HAP-1 (cell line): ENCODE data around the gene SPATA31D3.
"Not testable (repeated sequence)": the region's sequence is repeated elsewhere in the genome, so short reads cannot be mapped to it uniquely, and the experiment has no call there.

Source experiments
- DNase-seq, 2 experiments: peaks; one replicate each; pipeline ENCODE4 v3.0.0-alpha.2; 2016 to 2020; ENCODE audit warnings: low spot score in 2 of 2
- H3K27me3 ChIP-seq: fragments of 250-450 bp; sonication (Bioruptor Pico); 2 replicates; pipeline ENCODE4 v1.5.1; 2020; ENCODE audit warnings: low read depth, mild to moderate bottlenecking, moderate library complexity
- H3K36me3 ChIP-seq: fragments of 250-450 bp; sonication (Bioruptor Pico); replicated peaks from 2 replicates; pipeline ENCODE4 v1.5.1; 2020; ENCODE audit warnings: mild to moderate bottlenecking
- H3K4me1 ChIP-seq: fragments of 250-450 bp; sonication (Bioruptor Pico); 2 replicates; pipeline ENCODE4 v1.5.1; 2020; ENCODE audit warnings: mild to moderate bottlenecking
- H3K4me3 ChIP-seq: fragments of 250-450 bp; sonication (Bioruptor Pico); 2 replicates; pipeline ENCODE4 v1.5.1; 2020; ENCODE audit warnings: mild to moderate bottlenecking, moderate library complexity
- H3K9me3 ChIP-seq: fragments of 250-450 bp; sonication (Bioruptor Pico); 2 replicates; pipeline ENCODE4 v1.5.1; 2020; ENCODE audit warnings: mild to moderate bottlenecking, moderate library complexity
- in situ Hi-C: fragments of 300-500 bp; cut with MboI; formaldehyde crosslinking; loops from 3 replicates; pipeline ENCODE4 v1.14.3; 2020; ENCODE audit warnings: low sequenced_read_pairs, inconsistent platforms, mixed read lengths

The SPATA31D3 gene

DNA sequence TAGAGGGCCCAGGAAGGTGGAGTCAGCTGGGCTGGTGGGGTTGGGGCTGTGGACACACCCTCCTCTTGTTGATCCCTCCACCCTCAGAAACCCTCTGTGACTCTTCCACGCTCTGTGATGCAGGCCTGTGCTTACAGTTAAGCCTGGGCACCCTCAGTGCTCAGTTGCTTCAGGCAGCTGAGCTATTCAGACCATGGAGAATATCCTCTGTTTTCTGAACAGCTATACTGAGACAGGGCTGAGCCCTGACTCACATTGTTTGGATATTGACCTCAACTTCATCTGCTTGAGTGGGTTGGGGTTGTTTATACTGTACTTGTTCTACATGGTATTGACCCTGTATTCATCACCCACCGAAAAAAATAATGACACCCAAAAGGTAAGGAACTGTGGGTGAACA is at the start of gene SPATA31D3:
Gene SPATA31D3, plus strand, starts transcription at position 108 of the 400 bp plus-strand sequence. Its CDS starts 86 bp downstream, at position 194.
- H3K27me3 ChIP-seq, H3K9me3 ChIP-seq, in situ Hi-C loops, H3K4me3 ChIP-seq, DNase-seq, H3K4me1 ChIP-seq, H3K36me3 ChIP-seq: not testable (repeated sequence)

DNA sequence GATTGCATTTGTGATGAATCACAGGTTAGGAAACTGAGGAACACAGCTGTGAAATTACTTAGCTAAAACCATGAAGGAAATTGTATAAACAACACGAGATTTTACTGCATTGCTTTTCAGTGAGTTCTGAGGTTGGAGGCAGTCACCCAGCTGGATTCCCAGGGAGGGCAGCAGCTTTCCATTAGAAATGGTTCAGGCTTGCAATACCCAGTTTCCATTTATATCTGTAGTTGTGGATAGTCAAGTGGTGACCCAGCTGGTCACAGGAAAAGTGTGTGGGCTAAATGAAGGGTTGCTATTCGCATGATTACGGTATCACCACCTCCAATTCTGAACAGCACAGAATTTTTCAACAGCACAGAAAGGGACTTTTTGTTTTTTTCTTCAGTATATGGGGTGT is 49.4 kb upstream of the SPATA31D3 start:
- in situ Hi-C loops, result no loop called here

DNA sequence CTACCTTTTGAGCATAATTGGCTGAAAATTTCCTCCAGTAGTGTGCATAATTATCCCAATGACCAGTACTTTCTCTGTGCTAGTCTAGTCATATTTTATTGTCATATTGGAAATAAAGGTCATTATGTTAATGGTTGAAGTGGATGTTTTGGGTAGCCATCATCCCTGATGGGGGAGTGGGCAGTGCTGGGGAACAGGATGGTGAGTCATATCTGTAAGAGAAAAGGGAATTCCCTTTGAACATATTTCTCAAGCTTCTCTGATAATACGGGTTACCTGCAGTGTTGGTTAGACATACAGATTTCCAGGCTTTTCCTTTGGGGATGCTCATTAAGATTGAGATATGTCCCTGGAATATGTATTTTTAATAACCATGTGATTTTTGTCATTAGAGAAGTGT is 48.4 kb upstream of the SPATA31D3 start:
- in situ Hi-C loops, result no loop called here

More for the DNA sequence above, 49.4 kb upstream of the SPATA31D3 start:
- Histone ChIP-seq H3K36me3 (no peaks in the 10 kb centered on the region), H3K9me3 (no peaks in the 10 kb centered on the region), H3K4me3 (no peak overlapping the region), H3K4me1 (no peaks in the 10 kb centered on the region), H3K27me3 (no peaks in the 10 kb centered on the region)
- DNase-seq, result no peak

DNA sequence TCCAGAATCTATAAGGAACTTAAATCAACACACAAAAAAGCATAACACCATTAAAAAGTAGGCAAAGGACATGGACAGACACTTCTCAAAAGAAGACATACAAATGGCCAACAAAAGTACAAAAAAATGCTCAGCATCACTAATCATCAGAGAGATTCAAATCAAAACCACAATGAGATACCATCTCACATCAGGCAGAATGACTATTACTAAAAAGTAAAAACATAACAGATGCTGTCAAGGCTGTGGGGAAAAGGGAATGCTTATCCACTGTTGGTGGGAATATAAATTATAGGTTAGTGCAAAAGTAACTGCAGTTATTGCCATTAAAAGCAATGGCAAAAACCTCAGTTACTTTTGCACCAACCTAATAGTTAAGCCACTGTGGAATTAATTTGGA is 47.2 kb upstream of the SPATA31D3 start:
- no peak overlapping the region for H3K4me3 ChIP-seq
- no peak for DNase-seq
- H3K4me1 ChIP-seq, result no peaks in the 10 kb centered on the region
- in situ Hi-C loops, result no loop called here
- H3K27me3 ChIP-seq, result no peaks in the 10 kb centered on the region
- no peaks in the 10 kb centered on the region for H3K36me3 ChIP-seq
- H3K9me3 ChIP-seq, result no peaks in the 10 kb centered on the region

More for the DNA sequence above, 48.4 kb upstream of the SPATA31D3 start:
- Histone ChIP-seq H3K4me1 (no peaks in the 10 kb centered on the region), H3K4me3 (no peak overlapping the region), H3K36me3 (no peaks in the 10 kb centered on the region), H3K27me3 (no peaks in the 10 kb centered on the region), H3K9me3 (no peaks in the 10 kb centered on the region)
- DNase-seq, result no peak

DNA sequence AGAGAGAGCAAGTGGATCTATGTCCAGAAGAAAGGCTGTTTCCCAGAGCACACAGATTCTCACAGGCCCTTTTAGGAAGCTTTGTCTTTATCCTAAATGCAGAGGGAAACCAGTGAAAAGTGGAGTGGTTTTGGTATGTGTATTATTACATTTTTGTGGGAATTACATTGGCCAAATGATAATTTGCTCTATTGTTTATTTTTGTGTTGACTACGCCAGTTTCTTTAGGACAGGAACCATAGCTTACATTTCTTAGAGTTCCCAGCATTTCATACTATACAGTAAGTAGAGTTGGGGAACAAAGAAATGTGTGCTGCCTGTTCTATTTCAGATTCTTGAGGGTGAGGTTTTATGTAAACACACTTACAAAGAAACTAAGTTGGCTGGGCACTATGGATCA is 44.4 kb upstream of the SPATA31D3 start:
- DNase-seq, result no peak
- Histone ChIP-seq H3K9me3 (no peaks in the 10 kb centered on the region), H3K36me3 (no peaks in the 10 kb centered on the region), H3K4me1 (no peaks in the 10 kb centered on the region), H3K27me3 (no peaks in the 10 kb centered on the region), H3K4me3 (no peak overlapping the region)
- in situ Hi-C loops, result no loop called here

DNA sequence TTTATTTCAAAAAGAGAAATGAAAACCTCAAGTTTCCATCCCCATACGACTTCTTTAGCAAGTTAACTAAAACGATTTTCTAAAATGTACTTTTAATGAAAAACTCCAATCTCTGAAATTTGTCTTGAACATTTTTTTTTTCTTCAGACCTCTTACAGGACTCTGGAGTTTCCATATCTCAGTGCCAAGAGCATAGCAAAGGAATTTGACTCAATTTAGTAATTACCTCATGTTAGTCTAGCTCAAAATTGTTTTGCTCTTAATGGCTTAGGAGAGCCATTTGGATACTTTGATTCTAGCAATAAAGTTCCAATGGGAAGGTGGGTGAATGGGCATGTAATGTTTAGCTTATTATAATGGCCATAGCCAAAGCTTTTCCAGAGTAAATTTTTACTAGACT is 41.1 kb upstream of the SPATA31D3 start:
- no peaks in the 10 kb centered on the region for H3K27me3 ChIP-seq
- no peak overlapping the region for H3K4me3 ChIP-seq
- in situ Hi-C loops, result no loop called here
- no peaks in the 10 kb centered on the region for H3K36me3 ChIP-seq
- no peak for DNase-seq
- no peaks in the 10 kb centered on the region for H3K4me1 ChIP-seq
- H3K9me3 ChIP-seq, result no peaks in the 10 kb centered on the region

DNA sequence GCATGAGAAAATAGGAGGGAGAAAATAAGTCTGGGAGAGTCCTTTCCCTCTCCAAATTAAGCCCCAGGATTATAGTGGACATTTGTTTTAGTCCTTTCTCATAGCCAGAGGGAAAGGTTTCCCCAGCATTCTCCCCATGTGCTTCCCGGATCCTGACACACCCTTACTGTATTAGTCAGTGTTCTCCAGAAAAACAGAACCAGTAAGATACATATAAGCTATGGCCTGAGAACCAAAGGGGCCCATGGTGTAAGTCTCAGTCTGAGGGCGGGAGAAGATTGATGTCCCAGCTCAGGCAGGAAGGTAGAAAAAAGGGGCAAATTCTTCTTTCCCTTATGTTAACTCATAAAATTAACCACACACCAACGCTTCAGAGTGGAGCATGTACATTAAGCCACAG is 40.7 kb upstream of the SPATA31D3 start:
- Histone ChIP-seq H3K36me3 (no peaks in the 10 kb centered on the region), H3K4me1 (no peaks in the 10 kb centered on the region), H3K9me3 (no peaks in the 10 kb centered on the region), H3K4me3 (no peak overlapping the region), H3K27me3 (no peaks in the 10 kb centered on the region)
- DNase-seq, result no peak
- in situ Hi-C loops, result no loop called here

DNA sequence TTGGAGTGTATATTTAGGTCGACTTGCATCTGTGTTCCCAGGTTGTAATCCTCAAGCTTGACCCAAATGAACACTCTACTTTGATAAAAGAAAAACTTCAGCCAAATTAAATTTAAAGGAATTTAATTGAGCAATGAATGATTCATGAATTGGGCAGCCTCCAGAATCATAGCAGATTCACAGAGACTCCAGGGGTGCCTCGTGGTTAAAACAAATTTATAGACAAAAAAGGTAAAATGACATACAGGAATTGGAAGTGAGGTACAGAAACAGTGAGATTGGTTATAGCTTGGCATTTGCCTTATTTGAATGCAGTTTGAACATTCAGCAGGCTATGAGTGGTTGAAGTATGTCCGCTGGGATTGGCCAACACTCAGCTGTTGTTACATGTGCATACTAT is 36.6 kb upstream of the SPATA31D3 start:
- H3K27me3 ChIP-seq, result no peaks in the 10 kb centered on the region
- no peaks in the 10 kb centered on the region for H3K9me3 ChIP-seq
- in situ Hi-C loops, result no loop called here
- H3K4me3 ChIP-seq, result no peak overlapping the region
- no peaks in the 10 kb centered on the region for H3K36me3 ChIP-seq
- no peak for DNase-seq
- no peaks in the 10 kb centered on the region for H3K4me1 ChIP-seq

DNA sequence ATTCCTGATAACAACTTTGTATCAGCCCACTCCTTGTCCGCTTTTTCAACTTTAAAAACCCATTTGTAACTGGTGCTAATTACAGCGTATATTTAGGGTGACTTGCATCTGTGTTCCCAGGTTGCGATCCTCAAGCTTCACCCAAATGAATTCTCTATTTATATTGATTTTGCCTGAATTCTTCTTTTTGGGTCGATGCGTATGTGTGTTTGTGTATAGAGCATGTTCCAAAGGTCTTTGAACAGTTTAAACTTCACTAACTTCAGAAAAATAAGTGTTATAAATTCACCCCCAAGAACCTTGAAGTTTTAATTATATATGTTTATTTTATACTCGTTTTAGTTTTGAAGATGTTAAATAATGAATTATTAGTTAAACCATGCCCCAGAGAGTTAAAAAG is 31.2 kb upstream of the SPATA31D3 start:
- no peaks in the 10 kb centered on the region for H3K27me3 ChIP-seq
- in situ Hi-C loops, result no loop called here
- H3K4me1 ChIP-seq, result no peaks in the 10 kb centered on the region
- no peak for DNase-seq
- no peaks in the 10 kb centered on the region for H3K9me3 ChIP-seq
- H3K36me3 ChIP-seq, result no peaks in the 10 kb centered on the region
- no peak overlapping the region for H3K4me3 ChIP-seq

DNA sequence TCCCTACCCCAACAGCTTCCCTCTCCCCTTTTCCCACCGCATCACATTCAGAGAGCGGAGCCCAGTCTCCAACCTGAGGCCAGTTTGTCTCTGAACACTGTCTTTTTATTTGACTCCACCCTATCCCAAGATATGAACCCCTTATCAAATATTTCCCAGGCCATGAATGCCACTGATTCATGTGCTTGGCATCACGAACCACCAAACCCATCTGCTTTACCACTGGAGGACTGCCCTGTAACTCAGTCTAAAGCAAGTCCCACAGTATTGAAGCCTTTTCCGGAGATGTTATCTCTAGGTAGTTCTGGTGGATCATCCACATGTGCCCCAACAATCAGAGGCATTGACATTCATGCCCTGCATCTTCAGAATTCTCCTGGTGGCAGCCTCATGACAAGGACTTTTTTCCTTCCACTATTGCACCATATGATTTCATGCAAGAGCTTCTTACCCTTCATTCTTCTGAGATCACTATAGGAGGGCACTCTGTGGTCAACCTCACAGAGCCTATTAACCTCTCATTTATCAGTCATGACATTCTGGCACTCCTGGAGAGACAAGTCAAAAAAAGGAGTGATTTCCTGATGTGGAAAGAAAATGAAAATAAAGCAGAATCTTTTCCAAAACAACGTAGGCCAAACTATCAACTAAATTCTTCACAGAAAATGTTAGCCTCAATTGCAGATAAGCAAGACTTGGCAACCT is 27.3 kb upstream of the SPATA31D3 start:
- H3K9me3 ChIP-seq, result no peaks in the 10 kb centered on the region
- DNase-seq, result no peak
- H3K27me3 ChIP-seq, result no peaks in the 10 kb centered on the region
- H3K4me3 ChIP-seq, result no peak overlapping the region
- H3K4me1 ChIP-seq, result no peaks in the 10 kb centered on the region
- H3K36me3 ChIP-seq, result no peaks in the 10 kb centered on the region
- in situ Hi-C loops, result no loop called here

DNA sequence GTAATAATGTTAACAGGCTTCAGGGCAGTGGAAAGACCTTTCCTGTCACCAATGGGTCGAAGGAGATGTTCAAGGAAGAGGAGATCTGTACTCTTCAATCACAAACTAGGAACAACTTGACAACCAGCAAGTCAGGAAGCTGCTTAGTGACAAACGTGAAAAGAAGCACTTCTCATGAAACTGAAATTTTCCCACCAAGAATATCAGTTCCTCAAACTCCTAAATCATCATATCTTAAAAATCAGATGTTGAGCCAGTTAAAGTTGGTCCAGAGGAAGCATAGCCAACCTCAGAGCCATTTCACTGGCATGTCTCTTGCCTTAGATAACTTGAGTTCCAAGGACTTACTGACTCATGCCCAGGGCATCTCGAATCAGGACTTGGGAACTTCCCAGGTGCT is 24.8 kb upstream of the SPATA31D3 start:
- H3K4me1 ChIP-seq, H3K9me3 ChIP-seq, H3K4me3 ChIP-seq, H3K27me3 ChIP-seq, DNase-seq, in situ Hi-C loops, H3K36me3 ChIP-seq: not testable (repeated sequence)

DNA sequence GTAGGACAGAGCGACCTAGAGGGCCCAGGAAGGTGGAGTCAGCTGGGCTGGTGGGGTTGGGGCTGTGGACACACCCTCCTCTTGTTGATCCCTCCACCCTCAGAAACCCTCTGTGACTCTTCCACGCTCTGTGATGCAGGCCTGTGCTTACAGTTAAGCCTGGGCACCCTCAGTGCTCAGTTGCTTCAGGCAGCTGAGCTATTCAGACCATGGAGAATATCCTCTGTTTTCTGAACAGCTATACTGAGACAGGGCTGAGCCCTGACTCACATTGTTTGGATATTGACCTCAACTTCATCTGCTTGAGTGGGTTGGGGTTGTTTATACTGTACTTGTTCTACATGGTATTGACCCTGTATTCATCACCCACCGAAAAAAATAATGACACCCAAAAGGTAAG is 15.0 kb upstream of the SPATA31D3 start, which contains the start of gene SPATA31D4:
Gene SPATA31D4, plus strand, starts transcription at position 124 of the 400 bp plus-strand sequence. Its CDS starts 86 bp downstream, at position 210.
- H3K9me3 ChIP-seq, in situ Hi-C loops, H3K27me3 ChIP-seq, DNase-seq, H3K36me3 ChIP-seq, H3K4me3 ChIP-seq, H3K4me1 ChIP-seq: not testable (repeated sequence)

DNA sequence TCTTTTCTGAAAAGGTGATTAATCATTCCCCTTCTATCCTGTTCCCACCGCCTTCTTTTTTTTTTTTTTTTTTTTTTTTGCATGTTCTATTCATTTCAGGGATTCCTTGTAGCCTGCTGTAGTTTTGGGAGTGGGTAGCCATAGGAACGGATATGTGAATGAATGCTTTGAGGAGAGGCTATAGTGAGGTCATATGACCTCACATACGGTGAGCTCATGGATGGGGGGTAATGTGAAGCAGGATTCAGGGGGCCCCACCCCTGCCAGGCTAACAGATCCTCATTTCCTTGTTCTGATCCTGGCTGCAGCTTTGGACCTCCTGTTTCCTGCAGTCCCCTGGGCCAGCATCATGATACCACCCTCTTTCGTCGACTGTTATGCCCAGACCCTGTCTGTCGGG is 13.2 kb upstream of the SPATA31D3 start:
- H3K4me3 ChIP-seq, H3K36me3 ChIP-seq, in situ Hi-C loops, H3K9me3 ChIP-seq, H3K4me1 ChIP-seq, H3K27me3 ChIP-seq, DNase-seq: not testable (repeated sequence)

DNA sequence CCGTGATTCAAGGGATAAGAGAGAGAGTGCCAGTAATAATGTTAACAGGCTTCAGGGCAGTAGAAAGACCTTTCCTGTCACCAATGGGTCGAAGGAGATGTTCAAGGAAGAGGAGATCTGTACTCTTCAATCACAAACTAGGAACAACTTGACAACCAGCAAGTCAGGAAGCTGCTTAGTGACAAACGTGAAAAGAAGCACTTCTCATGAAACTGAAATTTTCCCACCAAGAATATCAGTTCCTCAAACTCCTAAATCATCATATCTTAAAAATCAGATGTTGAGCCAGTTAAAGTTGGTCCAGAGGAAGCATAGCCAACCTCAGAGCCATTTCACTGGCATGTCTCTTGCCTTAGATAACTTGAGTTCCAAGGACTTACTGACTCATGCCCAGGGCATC is 9.8 kb upstream of the SPATA31D3 start:
- in situ Hi-C loops, H3K36me3 ChIP-seq, H3K4me1 ChIP-seq, H3K27me3 ChIP-seq, H3K9me3 ChIP-seq, DNase-seq, H3K4me3 ChIP-seq: not testable (repeated sequence)

DNA sequence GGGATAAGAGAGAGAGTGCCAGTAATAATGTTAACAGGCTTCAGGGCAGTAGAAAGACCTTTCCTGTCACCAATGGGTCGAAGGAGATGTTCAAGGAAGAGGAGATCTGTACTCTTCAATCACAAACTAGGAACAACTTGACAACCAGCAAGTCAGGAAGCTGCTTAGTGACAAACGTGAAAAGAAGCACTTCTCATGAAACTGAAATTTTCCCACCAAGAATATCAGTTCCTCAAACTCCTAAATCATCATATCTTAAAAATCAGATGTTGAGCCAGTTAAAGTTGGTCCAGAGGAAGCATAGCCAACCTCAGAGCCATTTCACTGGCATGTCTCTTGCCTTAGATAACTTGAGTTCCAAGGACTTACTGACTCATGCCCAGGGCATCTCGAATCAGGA is 5.3 kb downstream of the SPATA31D3 start:
- H3K9me3 ChIP-seq, H3K27me3 ChIP-seq, H3K36me3 ChIP-seq, DNase-seq, H3K4me3 ChIP-seq, H3K4me1 ChIP-seq, in situ Hi-C loops: not testable (repeated sequence)
